MCF 10A (cell line): ENCODE results near the gene DTX1. TPM values are rescaled to one million over a fixed set of nuclear protein-coding genes. Genes with fewer than 3 reads are reported as not detected.

Source experiments
- BruUV-seq: library from RNA; stranded (reverse); fragments of 400-500 nt; replicated peaks from 2 replicates; lab custom pipeline; 2021; lab: Mats Ljungman, UMichigan
- CTCF ChIA-PET: fragments of 300-600 bp; sonication (Branson Sonifier 250); formaldehyde crosslinking; extraction: SDS; loops from one replicate; lab custom pipeline; 2021; ENCODE audit warnings: antibody characterized with exemption, inconsistent platforms; lab: Yijun Ruan, JAX
- POLR2A ChIA-PET: fragments of 300-600, 350-650 bp; sonication (Branson Sonifier 250); formaldehyde crosslinking; extraction: SDS; loops from one replicate; lab custom pipeline; 2020; ENCODE audit warnings: antibody characterized with exemption, inconsistent platforms; lab: Yijun Ruan, JAX
- DNase-seq: peaks from one replicate; pipeline ENCODE4 v3.0.0-alpha.2; 2018; ENCODE audit not compliant: unreplicated experiment
- H3K27ac Mint-ChIP-seq: one replicate; pipeline ENCODE4 v1.8.0; 2022; ENCODE audit warnings: mild to moderate bottlenecking, low read depth, mixed read lengths; ENCODE audit not compliant: unreplicated experiment
- H3K27me3 Mint-ChIP-seq: one replicate; pipeline ENCODE4 v1.8.0; 2022; ENCODE audit warnings: mixed read lengths; ENCODE audit not compliant: insufficient read depth, unreplicated experiment
- H3K36me3 Mint-ChIP-seq: one replicate; pipeline ENCODE4 v1.8.0; 2022; ENCODE audit warnings: mild to moderate bottlenecking, moderate library complexity, mixed read lengths; ENCODE audit not compliant: insufficient read depth, unreplicated experiment
- H3K4me1 Mint-ChIP-seq: one replicate; pipeline ENCODE4 v1.8.0; 2022; ENCODE audit warnings: mixed read lengths; ENCODE audit not compliant: insufficient read depth, unreplicated experiment
- H3K4me3 Mint-ChIP-seq: one replicate; pipeline ENCODE4 v1.8.0; 2022; ENCODE audit warnings: mild to moderate bottlenecking, moderate library complexity, mixed read lengths; ENCODE audit not compliant: unreplicated experiment
- H3K9me3 Mint-ChIP-seq: one replicate; pipeline ENCODE4 v1.8.0; 2022; ENCODE audit warnings: mixed read lengths; ENCODE audit not compliant: unreplicated experiment
- CTCF ChIP-seq: fragments of 200-600 bp; IDR thresholded peaks from one replicate; pipeline ENCODE4 v1.8.0; 2022; ENCODE audit warnings: antibody characterized with exemption, mild to moderate bottlenecking; ENCODE audit not compliant: unreplicated experiment
- intact Hi-C: fragments of 100-400 bp; cut with micrococcal nuclease; formaldehyde crosslinking; loops from 2 replicates; pipeline ENCODE4 v1.14.1; 2022
- total RNA-seq: library from RNA; stranded (reverse); gene quantifications from 2 replicates; pipeline ENCODE4 v1.2.3, GENCODE V29; 2022

Gene DTX1
- total RNA-seq, 1 experiment from 2014 or later: not detected

GRCh38 chr12:113145720-113146551, 89.4 kb downstream of the DTX1 start:
- intact Hi-C loops: no loop called here
- BruUV-seq: no TSS peak
- TF ChIP-seq CTCF: no peak
- POLR2A ChIA-PET: interaction anchor here (0.6 to 1.0 kb wide), 2 partner anchors 38 to 114 kb away, joined by 3 read pairs; no protein-coding TSS in a partner anchor
- CTCF ChIA-PET: interaction anchor here (0.9 to 1.7 kb wide), 3 partner anchors 13 to 98 kb away, joined by 3 to 4 read pairs (median 4); no protein-coding TSS in a partner anchor
- DNase-seq: peak; percentile 65
- Mint-ChIP-seq H3K36me3 (no peaks in the 10 kb centered on the region), H3K27me3 (no peaks in the 10 kb centered on the region), H3K27ac (no peak overlapping the region), H3K4me3 (no peak overlapping the region), H3K4me1 (peaks cover 11% of the 10 kb centered on the region), H3K9me3 (no peaks in the 10 kb centered on the region)

DNA sequence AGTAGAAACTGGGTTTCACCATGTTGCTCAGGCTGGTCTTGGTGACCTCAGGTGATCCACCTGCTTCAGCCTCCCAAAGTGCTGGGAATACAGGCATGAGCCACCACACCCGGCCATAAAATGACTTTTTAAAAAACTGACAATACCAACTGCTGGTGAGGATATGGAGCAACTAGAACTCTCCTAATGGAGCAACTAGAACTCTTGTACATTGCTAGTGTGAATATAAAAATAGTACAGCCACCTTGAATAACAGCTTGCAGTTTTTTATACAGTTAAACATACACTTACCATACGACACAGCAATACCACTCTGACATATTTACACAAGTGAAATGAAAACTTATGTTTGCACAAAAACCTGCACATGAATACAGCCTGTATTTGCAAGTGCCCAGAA, 90.5 kb downstream of the DTX1 start:
- intact Hi-C loops: no loop called here
- CTCF ChIA-PET: interaction anchor here (1.1 to 1.2 kb wide), 2 partner anchors 33 to 247 kb away, joined by 3 to 4 read pairs; no protein-coding TSS in a partner anchor

More for the DNA sequence above, 90.5 kb downstream of the DTX1 start:
- no peaks in the 10 kb centered on the region for H3K9me3 Mint-ChIP-seq
- H3K27me3 Mint-ChIP-seq: peaks cover 5% of the 10 kb centered on the region
- no peak for TF ChIP-seq CTCF
- no peak overlapping the region for H3K27ac Mint-ChIP-seq
- no TSS peak for BruUV-seq
- DNase-seq: no peak
- H3K36me3 Mint-ChIP-seq: no peaks in the 10 kb centered on the region
- H3K4me3 Mint-ChIP-seq: no peak overlapping the region
- POLR2A ChIA-PET: interaction anchor here (0.6 to 1.0 kb wide), 2 partner anchors 37 to 115 kb away, joined by 3 read pairs; no protein-coding TSS in a partner anchor
- peaks cover 12% of the 10 kb centered on the region for H3K4me1 Mint-ChIP-seq

Other genes with a start within 250 kb of the DTX1 start
- gene OAS1, start 149.8 kb upstream of the DTX1 start, total RNA-seq: 1.3 and 1.5 TPM in 2 replicates
- 5.7 and 6.5 TPM in 2 replicates for gene OAS3, start 118.3 kb upstream of the DTX1 start, total RNA-seq
- gene OAS2, start 78.2 kb upstream of the DTX1 start, total RNA-seq: 0.33 and 0.71 TPM in 2 replicates
- gene RASAL1, start 79.0 kb downstream of the DTX1 start, total RNA-seq: not detected in 2 replicates
- not detected in 2 replicates for gene CFAP73, start 93.0 kb downstream of the DTX1 start, total RNA-seq
- 67.3 and 75.8 TPM in 2 replicates for gene DDX54, start 128.7 kb downstream of the DTX1 start, total RNA-seq
- gene RITA1, start 129.0 kb downstream of the DTX1 start, total RNA-seq: 17.5 and 17.9 TPM in 2 replicates
- 42.7 and 43.0 TPM in 2 replicates for gene TPCN1, start 164.7 kb downstream of the DTX1 start, total RNA-seq